Measurements from ENCODE around the gene ARHGEF37.
"Not testable (repeated sequence)": the region's sequence is repeated elsewhere in the genome, so short reads cannot be mapped to it uniquely, and the experiment has no call there.

ARHGEF37 gene, protein sequence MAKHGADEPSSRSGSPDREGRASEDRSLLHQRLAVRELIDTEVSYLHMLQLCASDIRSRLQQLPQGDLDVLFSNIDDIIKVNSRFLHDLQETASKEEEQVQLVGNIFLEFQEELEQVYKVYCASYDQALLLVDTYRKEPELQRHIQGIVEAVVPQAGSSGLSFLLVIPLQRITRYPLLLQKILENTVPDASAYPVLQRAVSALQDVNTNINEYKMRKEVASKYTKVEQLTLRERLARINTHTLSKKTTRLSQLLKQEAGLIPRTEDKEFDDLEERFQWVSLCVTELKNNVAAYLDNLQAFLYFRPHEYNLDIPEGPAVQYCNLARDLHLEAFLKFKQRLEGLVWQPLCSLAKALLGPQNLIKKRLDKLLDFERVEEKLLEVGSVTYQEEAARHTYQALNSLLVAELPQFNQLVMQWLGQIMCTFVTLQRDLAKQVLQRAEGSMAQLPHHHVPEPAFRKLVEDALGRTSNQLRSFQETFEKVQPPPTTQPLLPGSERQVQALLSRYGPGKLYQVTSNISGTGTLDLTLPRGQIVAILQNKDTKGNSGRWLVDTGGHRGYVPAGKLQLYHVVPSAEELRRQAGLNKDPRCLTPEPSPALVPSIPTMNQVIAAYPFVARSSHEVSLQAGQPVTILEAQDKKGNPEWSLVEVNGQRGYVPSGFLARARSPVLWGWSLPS

DNA sequence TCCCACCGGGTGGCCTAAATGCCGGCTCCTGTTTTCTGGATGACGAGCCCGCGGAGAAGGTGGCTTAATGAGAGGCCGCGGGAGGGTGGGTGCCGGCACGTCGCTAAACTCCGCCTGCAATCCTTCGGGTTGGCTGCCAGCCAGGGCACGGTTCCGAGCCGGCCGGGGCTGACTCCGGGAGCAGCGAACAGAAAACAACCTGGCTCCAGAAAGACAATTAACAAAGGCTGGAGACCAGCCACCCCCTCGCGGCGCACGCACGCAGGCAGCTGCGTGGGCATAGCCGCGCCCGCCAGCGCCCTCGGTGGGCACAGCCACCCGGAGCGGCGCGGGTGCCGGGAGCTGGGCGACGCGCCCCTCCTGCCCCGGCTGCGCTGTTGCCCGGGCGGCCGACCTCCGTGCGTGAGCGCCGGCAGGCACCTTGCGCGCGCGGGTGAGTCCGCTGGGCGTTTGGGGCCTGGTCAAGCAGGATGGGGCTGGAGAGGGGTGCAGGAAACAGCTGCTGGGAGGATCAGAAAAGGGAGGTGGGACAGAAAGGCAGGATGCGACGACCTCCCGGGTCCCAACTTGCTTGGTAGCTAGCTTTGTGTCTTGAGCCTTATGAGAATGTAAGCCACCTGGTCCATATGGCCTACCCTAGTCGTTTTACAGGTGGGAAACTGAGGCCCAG, at the start of gene ARHGEF37:
TSS of gene ARHGEF37 (plus strand) at position 307 of the 670 bp plus-strand sequence. CDS start 16,272 bp downstream, outside the sequence.
- TF ChIP-seq CTCF (conservative IDR thresholded peaks at IDR 0.05), result no peak; the same call in 1 of the 2 replicates
- peak; percentile 86 for TF ChIP-seq ZFX (IDR thresholded peaks at IDR 0.05)
- H3K27ac ChIP-seq, result peak within 1 kb of the TSS; percentile 97

- H3K27ac ChIP-seq, result no peak overlapping the region
- no peak for TF ChIP-seq CTCF (conservative IDR thresholded peaks at IDR 0.05)
- no peak for TF ChIP-seq ZFX (IDR thresholded peaks at IDR 0.05)
Measured at GRCh38 chr5:149532413-149532812, 48.9 kb upstream of the ARHGEF37 start.

DNA sequence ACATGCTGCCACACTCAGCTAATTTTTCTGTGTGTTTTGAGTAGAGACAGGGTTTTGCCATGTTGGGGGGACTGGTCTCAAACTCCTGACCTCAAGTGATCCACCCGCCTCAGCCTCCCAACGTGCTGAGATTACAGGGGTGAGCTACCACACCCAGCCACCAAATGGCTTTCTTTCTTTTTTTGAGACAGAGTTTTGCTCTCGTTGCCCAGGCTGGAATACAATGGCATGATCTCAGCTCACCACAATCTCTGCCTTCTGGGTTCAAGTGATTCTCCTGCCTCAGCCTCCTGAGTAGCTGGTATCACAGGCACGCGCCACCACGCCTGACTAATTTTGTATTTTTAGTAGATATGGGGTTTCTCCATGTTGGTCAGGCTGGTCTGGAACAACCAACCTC, 45.5 kb upstream of the ARHGEF37 start:
- not testable (repeated sequence) for H3K27ac ChIP-seq

DNA sequence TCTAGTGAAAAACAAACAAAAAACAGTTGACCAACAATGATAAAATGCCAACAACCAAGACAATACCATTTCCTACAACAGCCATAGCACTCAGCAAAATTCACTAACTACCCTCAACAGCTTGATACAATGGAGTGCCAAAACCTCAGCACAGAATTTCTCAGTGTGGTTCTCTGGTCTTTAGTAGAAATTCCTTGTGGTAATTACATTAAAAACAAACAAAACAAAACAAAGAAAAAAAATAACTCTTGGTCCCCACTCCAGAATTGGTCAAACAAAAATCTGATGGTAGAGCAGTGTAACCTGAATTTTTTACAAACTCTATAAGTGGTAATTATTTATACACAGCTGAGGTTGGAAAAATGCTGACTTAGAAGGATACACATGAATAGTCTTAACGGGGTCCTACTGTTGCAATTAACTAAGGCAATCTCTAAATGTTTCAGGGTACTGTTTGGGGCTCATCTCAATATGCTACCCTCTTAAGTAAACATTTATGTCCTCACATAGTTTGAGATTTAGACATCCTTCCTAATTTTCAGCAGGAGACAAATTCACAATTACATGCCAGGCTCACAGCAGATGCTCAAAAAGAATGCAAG, 43.8 kb upstream of the ARHGEF37 start:
- H3K27ac ChIP-seq, result no peak overlapping the region
- no peak for TF ChIP-seq CTCF (conservative IDR thresholded peaks at IDR 0.05)
- TF ChIP-seq ZFX (IDR thresholded peaks at IDR 0.05), result no peak

DNA sequence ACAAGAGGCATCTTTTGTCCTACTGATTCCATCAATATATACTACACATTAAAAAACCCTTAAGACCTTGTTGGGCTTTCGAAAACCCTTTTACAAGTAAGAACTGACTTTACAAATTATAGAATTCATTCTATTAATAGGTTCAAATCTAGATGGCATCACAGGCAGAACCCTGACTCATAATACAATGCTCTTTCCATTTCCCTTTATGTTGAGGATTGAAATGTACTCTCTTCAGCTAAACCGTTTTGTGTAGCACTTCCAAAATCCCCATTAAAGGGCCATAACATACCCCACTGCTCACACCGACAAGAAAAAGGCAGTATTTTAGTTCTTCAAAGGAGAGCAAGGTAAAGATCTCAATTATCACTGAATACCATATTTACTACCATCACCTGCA, 41.2 kb upstream of the ARHGEF37 start:
- TF ChIP-seq CTCF (conservative IDR thresholded peaks at IDR 0.05) (no peak), ZFX (IDR thresholded peaks at IDR 0.05) (no peak)

GRCh38 chr5:149541893-149542292, 39.4 kb upstream of the ARHGEF37 start:
- H3K27ac ChIP-seq, result no peak overlapping the region
- TF ChIP-seq ZFX (IDR thresholded peaks at IDR 0.05) (no peak), CTCF (conservative IDR thresholded peaks at IDR 0.05) (no peak)

More for the DNA sequence above, 41.2 kb upstream of the ARHGEF37 start:
- no peak overlapping the region for H3K27ac ChIP-seq

DNA sequence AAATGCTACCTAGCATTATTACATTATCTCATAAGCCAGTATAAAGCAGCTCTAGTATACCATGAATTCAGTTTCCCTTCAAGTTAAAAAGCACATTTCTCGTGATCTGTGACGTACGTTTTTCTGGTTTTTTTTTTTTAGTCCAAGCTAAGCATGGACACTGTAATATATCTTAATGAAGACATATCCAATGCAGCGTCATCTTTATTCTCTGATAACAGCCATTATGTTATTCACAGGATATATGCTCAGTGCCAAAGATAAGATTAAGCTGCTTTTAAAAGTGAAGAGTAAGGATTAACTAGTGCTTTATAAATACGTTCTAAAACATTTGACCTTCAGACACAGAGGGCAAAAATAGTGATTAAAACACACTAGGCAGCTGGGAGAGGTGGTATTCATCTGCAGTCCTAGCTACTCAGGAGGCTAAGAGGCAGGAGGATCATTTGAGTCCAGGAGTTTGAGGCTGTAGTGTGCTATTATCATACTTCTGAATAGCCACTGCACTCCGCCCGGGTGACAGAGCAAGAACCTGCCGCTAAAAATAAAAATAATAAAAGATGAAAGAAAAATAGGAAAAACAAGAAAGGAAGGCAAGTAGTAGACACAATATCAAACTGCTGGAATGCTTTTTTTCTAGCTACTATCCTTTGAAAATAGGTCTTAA, 37.8 kb upstream of the ARHGEF37 start:
- no peak for TF ChIP-seq CTCF (conservative IDR thresholded peaks at IDR 0.05)
- TF ChIP-seq ZFX (IDR thresholded peaks at IDR 0.05), result no peak
- H3K27ac ChIP-seq, result no peak overlapping the region
